Hematopoietic multipotent progenitor cell treated with erythropoietin and hydrocortisone succinate and interleukin-3 and kit ligand, for 6 days (in vitro differentiated cells): ENCODE results near the gene TPCN1.

ENCODE experiments used
- DNase-seq: peaks from one replicate; pipeline ENCODE4 v3.0.0-alpha.2; 2015

TPCN1 gene

DNA sequence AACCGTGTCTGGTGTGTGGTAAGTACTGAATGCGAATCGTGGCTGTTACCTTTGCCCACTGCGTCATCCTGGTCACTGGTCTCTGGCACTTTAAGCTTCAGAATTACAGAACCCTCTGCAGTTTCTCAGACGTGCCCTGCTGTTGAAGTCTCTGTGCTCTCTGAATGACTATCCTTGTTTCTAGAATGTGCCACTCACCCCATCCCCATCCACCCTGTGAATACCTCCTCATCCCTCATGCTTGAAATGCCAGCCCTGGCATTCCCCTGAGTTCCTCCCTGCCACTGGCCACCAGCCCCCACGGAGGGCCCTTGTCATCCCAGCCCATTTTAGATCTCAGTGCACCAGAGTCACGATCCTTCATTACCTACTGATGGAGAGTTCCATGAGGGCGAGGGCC is 21.3 kb downstream of the TPCN1 start:
- DNase-seq = no peak

DNA sequence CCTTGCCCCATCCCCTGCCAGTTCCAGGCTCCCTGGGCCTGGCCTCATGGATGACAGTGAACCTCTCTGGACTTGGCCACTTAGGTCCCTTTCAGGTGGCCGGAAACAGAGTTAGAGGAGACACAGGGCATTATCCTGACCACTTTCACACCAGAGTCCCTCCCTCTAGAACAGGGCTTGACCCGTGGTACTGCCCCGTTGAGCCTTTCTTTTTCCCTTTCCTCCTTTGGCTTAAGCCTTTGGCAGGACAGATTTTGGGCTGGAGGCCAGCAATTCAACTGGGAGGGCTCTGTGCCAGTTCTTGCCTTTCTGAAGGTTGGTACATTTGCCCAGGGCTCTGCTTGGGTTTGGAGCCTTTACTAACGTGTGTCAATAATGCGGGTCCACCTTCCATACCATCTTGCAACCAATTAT is 22.8 kb downstream of the TPCN1 start:
- DNase-seq = no peak

DNA sequence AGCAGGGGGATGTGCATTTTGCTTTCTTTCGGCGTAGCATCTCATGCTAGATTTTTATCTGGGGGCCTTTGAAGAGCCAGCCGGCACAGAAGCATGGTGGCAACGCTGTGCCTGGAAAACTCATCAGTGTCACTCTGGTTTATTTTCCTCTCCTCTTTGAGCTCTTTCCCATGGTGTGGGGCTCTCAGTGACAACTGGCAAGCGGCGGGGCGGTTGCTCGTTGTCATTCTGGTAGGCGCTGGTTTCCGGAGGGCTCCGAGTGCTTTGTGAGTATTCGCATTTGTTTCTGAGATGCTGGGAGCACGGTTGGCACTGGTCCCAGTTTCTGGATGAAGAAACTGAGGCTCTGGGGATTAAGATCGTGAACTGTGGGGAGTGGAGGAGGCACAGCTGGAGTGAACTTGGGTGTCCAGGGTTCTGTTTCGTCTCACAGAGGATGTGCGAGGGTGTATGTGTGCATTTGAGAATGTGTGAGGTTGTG is 23.3 kb downstream of the TPCN1 start:
- no peak for DNase-seq

DNA sequence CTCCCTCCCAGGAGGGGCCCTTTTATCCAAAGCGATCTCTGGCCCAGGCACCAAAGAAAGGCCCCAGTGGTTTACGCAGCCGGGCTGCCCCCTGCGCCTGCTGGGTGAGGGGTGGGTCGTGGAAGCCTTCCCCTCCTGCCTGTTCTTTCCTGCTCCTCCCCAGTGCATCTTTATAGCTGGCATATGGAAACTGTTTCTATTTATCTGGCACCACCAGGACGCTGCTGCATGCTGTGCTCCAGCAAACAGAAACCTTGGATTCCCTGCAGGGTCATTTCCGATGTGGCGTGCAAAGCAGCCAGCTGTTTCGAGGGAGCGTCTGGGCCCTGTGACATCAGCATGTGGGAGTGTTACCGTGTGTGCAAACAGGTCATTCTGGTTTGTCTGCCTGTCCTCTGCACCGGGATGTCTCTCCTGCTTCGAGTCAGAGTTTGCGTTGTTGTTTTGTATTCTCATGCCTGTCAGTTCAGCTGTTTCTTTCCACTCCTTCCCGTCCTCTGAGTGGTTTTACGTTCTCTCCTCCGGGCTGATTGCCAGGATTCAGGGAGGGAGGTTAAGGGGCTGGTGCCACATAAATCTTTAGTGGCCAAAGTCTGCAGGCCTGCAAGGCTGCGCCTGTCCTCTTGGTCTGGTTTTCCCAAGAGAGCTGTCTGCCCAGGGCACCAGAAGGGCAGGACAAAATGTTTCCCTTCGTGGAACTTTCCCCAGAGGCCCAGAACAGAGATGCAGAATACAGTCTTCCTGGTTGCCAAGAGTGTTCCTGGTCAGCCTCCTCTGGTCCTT is 24.6 kb downstream of the TPCN1 start:
- peak; percentile 64 for DNase-seq

DNA sequence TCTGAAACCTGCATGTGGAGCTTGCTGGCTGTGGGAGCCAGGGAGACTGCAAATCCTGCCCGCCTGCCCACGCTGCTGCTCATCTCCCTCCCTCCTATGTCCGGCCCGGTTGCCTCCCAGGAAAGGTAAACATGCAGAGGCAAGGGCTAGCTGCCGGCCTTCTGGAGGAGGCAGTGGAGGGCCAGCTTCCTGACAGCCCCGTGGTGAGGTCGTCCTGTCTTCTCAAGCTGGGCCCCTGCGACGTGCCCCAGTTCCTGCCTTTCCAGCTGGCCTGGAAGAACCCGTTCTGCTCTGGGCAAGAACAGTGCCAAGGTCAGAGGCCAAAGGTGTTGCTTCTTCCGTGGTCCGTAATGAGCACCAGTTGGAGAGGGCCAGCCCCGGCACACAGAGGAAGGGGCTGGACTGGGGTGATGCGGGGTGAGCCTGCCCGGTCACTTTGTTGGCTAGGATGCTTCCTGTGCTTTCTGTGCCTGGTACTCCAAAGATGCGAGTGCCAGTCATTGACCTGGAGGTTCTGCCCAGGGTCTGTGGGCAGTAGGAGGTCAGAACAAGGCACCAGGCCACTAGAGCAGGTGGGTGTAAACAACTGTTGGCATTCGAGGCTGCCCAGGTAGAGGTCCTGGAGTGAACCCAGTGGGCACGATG is 25.3 kb downstream of the TPCN1 start:
- no peak for DNase-seq

- no peak for DNase-seq
Measured at GRCh38 chr12:113247123-113248050, 26.1 kb downstream of the TPCN1 start.

DNA sequence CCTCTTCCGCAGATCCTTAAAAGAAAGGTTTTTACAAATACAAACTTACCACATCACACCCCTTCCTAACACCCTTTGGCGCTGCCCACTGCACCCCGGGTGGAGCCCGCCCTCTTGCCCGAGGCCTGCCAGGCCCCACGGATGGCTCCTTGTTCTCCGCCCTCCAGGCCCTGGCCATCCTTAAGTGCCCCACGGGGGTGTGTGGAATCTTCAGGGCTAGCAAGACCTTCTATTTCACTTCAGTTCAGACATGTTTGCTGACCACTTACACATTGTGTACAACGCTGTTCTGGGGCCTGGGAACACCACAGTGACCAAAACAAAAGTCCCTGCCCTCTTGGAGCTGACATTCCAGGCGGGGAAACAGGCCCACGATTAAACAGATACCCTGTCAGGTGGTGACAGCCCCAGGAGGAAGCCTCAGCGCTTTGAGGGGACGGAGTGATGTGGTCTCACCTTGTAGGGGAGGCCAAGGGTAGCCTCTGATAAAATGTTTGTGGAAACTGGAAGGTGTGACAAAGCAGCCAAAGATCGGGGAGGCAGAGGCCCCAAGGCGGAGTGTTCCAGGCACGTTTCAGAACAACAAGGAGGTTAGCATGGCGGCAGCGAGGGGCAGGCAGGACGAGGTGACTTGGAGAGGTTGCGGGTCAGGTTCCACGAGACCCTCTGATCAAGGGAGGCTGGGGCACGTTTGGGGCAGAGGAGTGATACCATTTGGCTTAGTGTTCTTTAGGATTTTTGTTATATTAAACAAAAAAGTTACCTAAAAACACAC is 27.0 kb downstream of the TPCN1 start:
- no peak for DNase-seq

DNA sequence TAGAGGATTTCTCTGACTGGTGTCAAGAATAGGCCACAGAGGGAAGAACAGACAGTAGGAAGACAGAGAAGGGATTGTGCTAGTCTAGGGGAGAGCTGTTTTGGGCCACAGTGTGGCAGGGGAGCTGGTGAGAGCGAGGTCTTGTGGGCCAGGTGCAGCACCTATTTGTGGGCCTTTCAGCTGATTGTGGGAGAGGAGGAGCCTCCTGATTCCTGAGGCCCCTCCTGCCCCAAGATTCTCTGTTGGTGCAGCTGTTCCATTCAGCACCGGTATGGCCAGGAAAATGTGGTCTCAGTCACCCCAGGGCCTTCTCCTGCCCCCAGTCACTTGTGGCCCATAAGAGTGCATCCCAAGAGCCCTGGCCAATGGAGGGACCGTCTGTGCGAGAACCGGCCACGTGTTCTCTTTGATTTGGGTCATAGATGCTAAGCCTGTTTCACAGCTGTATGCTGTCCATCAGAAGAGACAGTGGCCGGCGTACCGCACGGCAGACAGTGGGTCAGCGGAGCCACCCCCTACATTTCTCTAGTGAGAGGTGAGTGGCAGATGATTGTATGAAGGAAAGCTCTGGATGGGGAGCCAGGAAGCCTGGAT is 27.7 kb downstream of the TPCN1 start:
- DNase-seq = no peak

DNA sequence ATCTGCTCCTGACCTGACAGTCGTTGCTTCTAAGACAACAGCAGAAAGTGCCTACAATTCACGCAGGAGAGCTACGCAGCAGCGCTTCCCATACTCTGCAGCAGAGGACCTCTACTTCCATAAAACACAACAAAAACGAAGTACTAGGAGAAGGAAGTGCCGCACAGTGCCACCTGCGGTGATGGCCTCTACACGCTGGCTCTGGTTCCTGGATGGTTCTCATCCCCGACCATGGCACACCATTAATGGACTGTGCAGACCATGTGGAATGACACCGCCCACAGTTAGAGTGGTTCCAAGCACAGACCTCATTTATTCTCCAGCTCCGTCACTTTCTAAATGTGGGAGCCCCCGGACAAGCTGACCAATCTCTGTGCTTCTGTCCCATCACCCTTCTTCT is 28.3 kb downstream of the TPCN1 start:
- DNase-seq = no peak

DNA sequence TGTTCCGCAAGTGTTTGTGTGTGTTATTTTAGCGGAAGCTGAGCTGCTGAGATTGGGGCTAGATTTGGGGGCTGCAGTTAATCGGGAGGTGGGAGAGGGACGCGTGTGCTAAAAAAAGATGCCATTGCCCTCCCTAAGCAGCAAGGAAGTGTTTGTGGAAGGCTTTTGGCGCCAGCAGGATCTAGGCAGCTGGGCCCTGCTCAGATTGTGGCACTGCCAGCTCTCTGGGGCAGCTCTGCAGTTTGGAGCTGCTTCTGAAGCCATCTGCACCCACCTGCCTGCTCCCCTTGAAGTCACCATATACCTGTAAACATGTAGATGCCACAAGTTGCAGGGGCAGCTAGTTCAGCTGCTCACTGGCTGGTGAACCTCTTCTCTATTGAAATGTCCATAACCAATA is 28.8 kb downstream of the TPCN1 start:
- no peak for DNase-seq

DNA sequence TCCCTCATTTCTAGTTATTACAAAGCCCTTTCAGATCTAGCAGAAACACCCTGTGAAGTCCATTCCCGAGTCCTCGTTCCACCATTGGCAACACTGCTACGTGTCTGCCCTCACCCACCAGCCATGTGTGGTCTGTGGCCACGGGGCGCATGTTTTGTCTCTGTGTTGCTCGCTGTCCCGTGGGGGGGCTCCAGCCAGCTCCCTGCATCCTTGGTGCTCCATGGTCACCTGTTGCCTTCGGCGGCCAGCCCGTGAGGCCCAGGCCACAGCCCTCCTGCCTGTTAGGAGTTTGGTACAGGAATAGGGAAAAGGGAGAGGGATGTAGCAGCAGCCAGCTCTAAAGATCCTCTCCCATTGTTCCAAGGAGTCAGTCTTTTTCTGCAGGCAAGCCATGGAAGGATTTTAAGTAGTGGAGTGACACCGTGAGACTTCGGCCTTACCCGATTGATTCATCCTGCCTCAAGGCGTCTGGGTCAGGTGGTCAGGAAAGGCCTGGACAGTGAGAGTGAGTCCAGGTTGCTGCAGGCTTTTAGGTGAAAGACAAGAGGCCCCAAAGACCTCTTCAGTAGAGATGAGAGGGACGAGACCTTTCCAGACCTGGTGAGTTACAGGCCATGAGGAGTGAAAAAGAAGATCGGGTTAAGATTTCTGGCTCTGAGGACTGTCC is 30.3 kb downstream of the TPCN1 start:
- no peak for DNase-seq

DNA sequence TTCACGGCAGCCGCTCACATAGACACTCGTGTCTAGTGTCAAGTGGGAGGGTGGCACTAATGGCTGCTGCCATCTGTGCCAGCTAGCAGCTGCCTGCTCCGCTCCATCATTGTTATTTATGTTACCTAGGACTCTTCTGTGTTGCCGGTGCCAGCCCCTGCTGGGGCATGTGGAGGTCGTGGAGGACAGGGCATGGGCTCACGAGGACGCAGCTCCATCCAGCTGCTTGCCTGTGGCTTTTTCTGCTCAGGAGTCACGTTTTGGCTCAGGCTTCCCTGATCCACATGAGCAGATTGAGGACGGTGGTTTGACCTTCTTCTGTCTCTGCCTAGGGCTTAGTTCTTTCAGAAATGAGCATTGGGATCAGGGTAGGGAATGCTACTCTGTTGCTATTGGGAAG is 31.2 kb downstream of the TPCN1 start:
- DNase-seq = no peak

DNA sequence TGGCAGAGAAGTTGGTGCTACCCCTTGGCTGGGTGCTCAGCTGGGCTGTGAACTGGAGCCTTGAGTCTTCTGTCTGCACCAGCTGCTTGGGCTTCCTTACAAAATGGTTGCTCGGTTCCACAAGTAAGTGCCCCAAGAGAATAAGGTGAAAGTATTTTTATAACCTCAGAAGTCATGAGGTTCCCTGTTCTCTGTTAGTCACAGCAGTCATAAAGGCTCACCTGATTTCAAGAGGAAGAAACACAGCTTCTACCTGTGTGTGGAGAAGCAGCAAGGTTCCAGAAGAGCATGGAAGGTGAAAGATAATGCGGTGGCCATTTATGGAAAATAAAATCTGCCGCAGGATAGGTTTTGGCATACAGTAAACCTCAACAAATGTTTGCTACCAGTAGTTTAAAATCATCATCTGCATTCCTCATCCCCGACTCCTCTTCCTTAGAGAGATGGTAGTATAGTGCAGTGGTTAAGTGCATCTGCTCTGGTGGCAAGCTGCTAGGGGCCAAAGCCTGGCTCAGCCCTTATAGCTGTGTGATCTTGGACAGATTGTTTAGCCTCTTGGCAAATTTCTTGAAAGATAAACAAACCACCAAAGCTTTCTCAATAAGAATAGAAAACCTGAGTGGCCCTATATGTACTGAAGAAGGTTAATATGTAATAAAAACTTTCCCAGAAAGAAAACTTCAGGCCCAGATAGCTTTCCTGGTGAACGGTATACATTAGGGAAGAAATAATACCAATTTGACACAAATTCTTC is 32.4 kb downstream of the TPCN1 start:
- DNase-seq = no peak

- DNase-seq = no peak
Measured at GRCh38 chr12:113254298-113254697, 33.0 kb downstream of the TPCN1 start.

- DNase-seq = no peak
Measured at GRCh38 chr12:113257564-113257963, 36.3 kb downstream of the TPCN1 start.

DNA sequence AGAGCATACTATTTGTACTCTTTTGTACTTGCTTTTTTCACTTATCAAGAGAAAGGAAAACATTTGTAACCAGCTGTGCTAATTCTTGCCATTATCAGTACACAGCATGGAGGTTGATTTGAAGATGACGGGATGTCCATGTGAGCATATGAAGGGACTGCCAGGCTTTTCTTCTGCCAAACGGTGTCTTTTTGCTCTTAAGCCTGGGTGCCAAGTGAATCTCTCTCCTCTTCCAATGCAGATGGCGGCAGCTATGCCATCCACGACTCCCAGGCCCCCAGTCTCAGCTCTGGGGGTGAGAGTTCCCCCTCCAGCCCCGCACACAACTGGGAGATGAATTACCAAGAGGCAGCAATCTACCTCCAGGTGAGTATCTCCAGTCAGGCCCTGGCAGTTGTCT is 38.9 kb downstream of the TPCN1 start:
- DNase-seq = peak; percentile 42

GRCh38 chr12:113260636-113261300 is 39.5 kb downstream of the TPCN1 start:
- DNase-seq = no peak

- peak; percentile 81 for DNase-seq
Measured at GRCh38 chr12:113261847-113262470, 40.7 kb downstream of the TPCN1 start.

DNA sequence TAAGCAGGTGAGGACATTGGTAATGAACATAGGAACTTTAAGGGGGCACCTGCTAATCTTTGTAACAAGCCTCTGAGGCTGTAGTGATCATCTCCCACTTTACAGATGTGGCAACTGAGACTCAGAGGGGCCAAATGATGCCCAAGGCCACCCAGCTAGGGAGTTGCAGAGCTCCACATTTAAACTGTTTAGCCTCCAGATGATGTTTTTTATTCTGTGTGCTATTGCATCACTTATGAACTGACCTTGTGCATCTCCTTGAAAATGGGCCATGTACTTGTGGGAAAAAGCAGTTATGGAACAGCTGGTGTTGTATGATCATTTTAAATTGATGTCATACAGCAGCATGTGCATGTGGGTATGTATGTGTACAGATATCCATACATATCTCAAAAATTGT is 41.4 kb downstream of the TPCN1 start:
- no peak for DNase-seq
